IMR-90 (cell line): ENCODE results near the gene HSPA1A. TPM values are rescaled to one million over a fixed set of nuclear protein-coding genes. Genes with fewer than 3 reads are reported as not detected.
A peak's percentile ranks its signal among the peaks of the same experiment; 100 is the strongest.

Experiments used
- ATAC-seq: fragments of 200-7000 bp; cut with Tn5 transposase; 2 replicates; pipeline ENCODE4 v1.9.1; 2020; ENCODE audit warnings: low read depth, mild to moderate bottlenecking, moderate library complexity
- BruUV-seq: library from RNA; stranded (reverse); fragments of 400-500 nt; replicated peaks from 2 replicates; lab custom pipeline; 2021; lab: Mats Ljungman, UMichigan
- CTCF ChIA-PET: fragments of 300-600 bp; formaldehyde crosslinking; extraction: SDS; loops from one replicate; lab custom pipeline; 2021; ENCODE audit warnings: antibody characterized with exemption; lab: Yijun Ruan, JAX
- POLR2A ChIA-PET: fragments of 300-600 bp; sonication (Branson Sonifier 250); formaldehyde crosslinking; loops from one replicate; lab custom pipeline; 2022; ENCODE audit warnings: antibody characterized with exemption; ENCODE audit not compliant: unreplicated experiment; lab: Charles Lee
- DNase-seq: peaks from one replicate; pipeline ENCODE4 v3.0.0; 2013
- H2AFZ ChIP-seq: replicated peaks from 2 replicates; pipeline ENCODE3; 2013; ENCODE audit warnings: low read length, mild to moderate bottlenecking; ENCODE audit not compliant: poor library complexity
- H2AK5ac ChIP-seq: 2 replicates; pipeline ENCODE4 v1.6.1; 2013; ENCODE audit warnings: low read depth, low read length, inconsistent platforms
- H2AK9ac ChIP-seq: replicated peaks from 2 replicates; pipeline ENCODE3; 2013; ENCODE audit warnings: mild to moderate bottlenecking, low read depth, low read length, moderate library complexity; ENCODE audit not compliant: poor library complexity
- H2BK120ac ChIP-seq: 2 replicates; pipeline ENCODE4 v1.6.1; 2013; ENCODE audit warnings: low read depth, low read length, inconsistent platforms
- H2BK15ac ChIP-seq: 3 replicates; pipeline ENCODE4 v1.6.1; 2013; ENCODE audit warnings: low read depth, low read length, inconsistent platforms
- H2BK20ac ChIP-seq: 2 replicates; pipeline ENCODE4 v1.6.1; 2013; ENCODE audit warnings: low read depth, mild to moderate bottlenecking, inconsistent platforms, low read length, moderate library complexity
- H2BK5ac ChIP-seq: 2 replicates; pipeline ENCODE4 v1.6.1; 2013; ENCODE audit warnings: mild to moderate bottlenecking, low read depth, low read length, inconsistent platforms; ENCODE audit not compliant: poor library complexity, severe bottlenecking
- H3K14ac ChIP-seq: replicated peaks from 2 replicates; pipeline ENCODE4 v1.6.1; 2013; ENCODE audit warnings: low read depth, low read length, inconsistent platforms
- H3K18ac ChIP-seq: 2 replicates; pipeline ENCODE4 v1.6.1; 2013; ENCODE audit warnings: low read depth, low read length, control low read depth
- H3K23ac ChIP-seq: 2 replicates; pipeline ENCODE4 v1.6.1; 2013; ENCODE audit warnings: low read depth, low read length, inconsistent platforms
- H3K27ac ChIP-seq: 2 replicates; pipeline ENCODE4 v1.5.1; 2013; ENCODE audit warnings: mild to moderate bottlenecking, control low read depth, low read length; ENCODE audit not compliant: insufficient read depth
- H3K27me3 ChIP-seq: 2 replicates; pipeline ENCODE4 v1.6.1; 2013; ENCODE audit warnings: low read length; ENCODE audit not compliant: control insufficient read depth, insufficient read depth
- H3K36me3 ChIP-seq: 2 replicates; pipeline ENCODE4 v1.6.1; 2013; ENCODE audit warnings: low read length, mixed read lengths; ENCODE audit not compliant: control insufficient read depth, insufficient read depth
- H3K4ac ChIP-seq: 2 replicates; pipeline ENCODE4 v1.6.1; 2013; ENCODE audit warnings: low read depth, low read length, inconsistent platforms
- H3K4me1 ChIP-seq: 2 replicates; pipeline ENCODE4 v1.6.1; 2013; ENCODE audit warnings: low read length, mixed read lengths; ENCODE audit not compliant: control insufficient read depth, insufficient read depth
- H3K4me2 ChIP-seq: 2 replicates; pipeline ENCODE4 v1.6.1; 2013; ENCODE audit warnings: low read depth, mild to moderate bottlenecking, control low read depth, low read length, moderate library complexity
- H3K4me3 ChIP-seq: 2 replicates; pipeline ENCODE4 v1.5.1; 2013; ENCODE audit warnings: low read depth, mild to moderate bottlenecking, control low read depth, low read length, moderate library complexity; ENCODE audit not compliant: insufficient read depth
- H3K56ac ChIP-seq: 2 replicates; pipeline ENCODE4 v1.6.1; 2013; ENCODE audit warnings: low read length, inconsistent platforms; ENCODE audit not compliant: insufficient read depth; ENCODE audit errors: extremely low read depth
- H3K79me1 ChIP-seq, 2 experiments: 2 replicates each; pipeline ENCODE4 v1.6.1; 2013; ENCODE audit warnings: low read length in 2 of 2, inconsistent platforms in 1 of 2, low read depth in 1 of 2
- H3K9ac ChIP-seq: 2 replicates; pipeline ENCODE4 v1.6.1; 2013; ENCODE audit warnings: low read depth, low read length, control low read depth
- H3K9me1 ChIP-seq: 2 replicates; pipeline ENCODE4 v1.6.1; 2013; ENCODE audit warnings: low read length, inconsistent platforms; ENCODE audit not compliant: insufficient read depth
- H3K9me3 ChIP-seq: 2 replicates; pipeline ENCODE4 v1.6.1; 2013; ENCODE audit warnings: low read length; ENCODE audit not compliant: control insufficient read depth, insufficient read depth
- H4K20me1 ChIP-seq: 2 replicates; pipeline ENCODE4 v1.6.1; 2013; ENCODE audit warnings: low read length, inconsistent platforms; ENCODE audit not compliant: insufficient read depth
- H4K5ac ChIP-seq: 2 replicates; pipeline ENCODE4 v1.6.1; 2013; ENCODE audit warnings: mild to moderate bottlenecking, low read depth, low read length, control low read depth
- H4K8ac ChIP-seq, 2 experiments: 2 replicates each; pipeline ENCODE4 v1.6.1; 2013; ENCODE audit warnings: low read depth in 2 of 2, low read length in 2 of 2, control low read depth in 1 of 2, inconsistent platforms in 1 of 2
- H4K91ac ChIP-seq: 2 replicates; pipeline ENCODE4 v1.6.1; 2013; ENCODE audit warnings: low read depth, low read length, inconsistent platforms; ENCODE audit not compliant: insufficient read depth
- BHLHE40 ChIP-seq: fragments of 150-350 bp; IDR thresholded peaks from 2 replicates; pipeline ENCODE4 v1.6.1; 2016; ENCODE audit warnings: mild to moderate bottlenecking, low read depth, low read length
- CEBPB ChIP-seq: IDR thresholded peaks from 2 replicates; pipeline ENCODE4 v1.6.1; 2012; ENCODE audit warnings: low read depth, low read length, improper control_type of control experiment
- CTCF ChIP-seq: conservative IDR thresholded peaks from 2 replicates; pipeline ENCODE4 v1.5.1; 2012; ENCODE audit warnings: mild to moderate bottlenecking, low read depth, low read length, improper control_type of control experiment
- ELK1 ChIP-seq: fragments of 150-350 bp; IDR thresholded peaks from 2 replicates; pipeline ENCODE4 v1.6.1; 2016; ENCODE audit warnings: low read depth, mild to moderate bottlenecking, low read length, moderate library complexity, borderline replicate concordance
- FOS ChIP-seq: fragments of 150-350 bp; IDR thresholded peaks from 2 replicates; pipeline ENCODE4 v1.6.1; 2016; ENCODE audit warnings: low read depth, low read length
- MXI1 ChIP-seq: IDR thresholded peaks from 2 replicates; pipeline ENCODE4 v1.6.1; 2012; ENCODE audit warnings: low read depth, mild to moderate bottlenecking, low read length, moderate library complexity, borderline replicate concordance
- NFE2L2 ChIP-seq: fragments of 150-350 bp; IDR thresholded peaks from 2 replicates; pipeline ENCODE4 v1.6.1; 2016; ENCODE audit warnings: low read depth, mild to moderate bottlenecking, low read length
- POLR2A ChIP-seq: IDR thresholded peaks from 2 replicates; pipeline ENCODE4 v1.6.1; 2012; ENCODE audit warnings: mild to moderate bottlenecking, low read depth, low read length
- RAD21 ChIP-seq: IDR thresholded peaks from 2 replicates; pipeline ENCODE4 v1.6.1; 2012; ENCODE audit warnings: low read length, improper control_type of control experiment
- RCOR1 ChIP-seq: IDR thresholded peaks from 2 replicates; pipeline ENCODE4 v1.6.1; 2012; ENCODE audit warnings: mild to moderate bottlenecking, low read length, improper control_type of control experiment; ENCODE audit not compliant: insufficient replicate concordance
- RFX5 ChIP-seq: IDR thresholded peaks from 2 replicates; pipeline ENCODE4 v1.8.0; 2012; ENCODE audit warnings: low read depth, mild to moderate bottlenecking, low read length, moderate library complexity
- USF2 ChIP-seq: fragments of 150-350 bp; IDR thresholded peaks from 2 replicates; pipeline ENCODE4 v1.6.1; 2017; ENCODE audit warnings: mild to moderate bottlenecking, antibody characterized with exemption, low read length, low read depth
- WGBS, 2 experiments: methylation state at CpG; one replicate each; pipeline versions ENCODE4 v1.1.5 to v1.1.7; 2013; ENCODE audit warnings: missing lambda C conversion rate in 2 of 2; ENCODE audit not compliant: insufficient read length in 1 of 2; ENCODE audit errors: extremely low coverage in 2 of 2; 5-methylcytosine and 5-hydroxymethylcytosine counted together
- dilution Hi-C: fragments of 300-500 bp; cut with HindIII; formaldehyde crosslinking; loops from one replicate; pipeline ENCODE4 v1.14.3; 2018; ENCODE audit warnings: low sequenced_read_pairs; ENCODE audit not compliant: unreplicated experiment
- in situ Hi-C: fragments of 300-500 bp; cut with MboI; formaldehyde crosslinking; loops from 3 replicates; pipeline ENCODE4 v1.14.3; 2019; ENCODE audit warnings: low sequenced_read_pairs, inconsistent platforms, mixed read lengths
- intact Hi-C: fragments of 100-400 bp; cut with micrococcal nuclease; formaldehyde crosslinking; loops from 2 replicates; pipeline ENCODE4 v1.10.0; 2022
- polyA plus RNA-seq, 3 experiments: library from polyadenylated mRNA; depleted of rRNA; stranded (reverse); fragments of >200 nt; gene quantifications; 2 replicates each; pipeline ENCODE4 v1.2.3, GENCODE V29; 2012; ENCODE audit warnings: low replicate concordance in 1 of 3
- total RNA-seq: library from RNA; depleted of rRNA; stranded (reverse); fragments of >200 nt; gene quantifications from 2 replicates; pipeline ENCODE4 v1.2.3, GENCODE V29; 2012

The HSPA1A gene
- total and polyA plus RNA-seq, 2 of the 4 experiments (the other 2 are of a cell fraction): 94.6 to 95.3 TPM

- no TSS peak for BruUV-seq
- TF ChIP-seq FOS (0 out of 2 replicates have a peak, but pooled peaks have one; percentile 4), CEBPB (no peak), CTCF (no peak), USF2 (peak; percentile 99), RCOR1 (peak; percentile 25), POLR2A (peak; percentile 98), BHLHE40 (peak; percentile 21; the same call in 1 of the 2 replicates), ELK1 (no peak), RFX5 (0 out of 2 replicates have a peak, but pooled peaks have one; percentile 36), MXI1 (peak; percentile 84), RAD21 (0 out of 2 replicates have a peak, but pooled peaks have one; percentile 2), NFE2L2 (no peak)
These were observed 47.2 kb downstream of the HSPA1A start, which contains the start of gene NEU1 for GRCh38 chr6:31862344-31863235. NEU1 (minus strand) TSS chr6:31862821; CDS start chr6:31862776, 45 bp downstream.

More at GRCh38 chr6:31862344-31863235, 47.2 kb downstream of the HSPA1A start, which contains the start of gene NEU1:
- no peaks in the 10 kb centered on the region for H3K27me3 ChIP-seq
- no peaks in the 10 kb centered on the region for H3K9me3 ChIP-seq
- H3K56ac ChIP-seq: 0 out of 2 replicates have a peak within 1 kb of the TSS, but pooled peaks have one; percentile 14
- peak within 1 kb of the TSS; percentile 67 for H3K9ac ChIP-seq
- H2AK9ac ChIP-seq: peak within 1 kb of the TSS; percentile 97
- H3K18ac ChIP-seq: no peak within 1 kb of the TSS
- H2BK15ac ChIP-seq: no peak within 1 kb of the TSS
- H3K4me2 ChIP-seq: peak within 1 kb of the TSS; percentile 98
- peak within 1 kb of the TSS; percentile 72 for H3K4me3 ChIP-seq
- H3K4ac ChIP-seq: peak within 1 kb of the TSS; percentile 49
- peaks cover 4% of the 10 kb centered on the region for H3K4me1 ChIP-seq
- peak within 1 kb of the TSS; percentile 26 for H2BK5ac ChIP-seq
- H2BK120ac ChIP-seq: no peak within 1 kb of the TSS
- H3K9me1 ChIP-seq: no peaks in the 10 kb centered on the region
- H2AFZ ChIP-seq: peak within 1 kb of the TSS; percentile 97
- H4K91ac ChIP-seq: 0 out of 2 replicates have a peak within 1 kb of the TSS, but pooled peaks have one; percentile 19
- peaks cover 7 to 20% of the 10 kb centered on the region in 2 experiments; a peak in 2 of 4 replicates for H3K79me1 ChIP-seq
- intact Hi-C loops (loop anchor here (1.0 to 2.0 kb wide), 2 partner anchors 28 to 182 kb away; no protein-coding TSS in a partner anchor), dilution Hi-C loops (no loop called here), in situ Hi-C loops (no loop called here)
- no peak within 1 kb of the TSS for H2BK20ac ChIP-seq
- peak within 1 kb of the TSS; percentile 1 to 68; a peak in 1 of 4 replicates for H4K8ac ChIP-seq
- H3K27ac ChIP-seq: peak within 1 kb of the TSS; percentile 50
- H2AK5ac ChIP-seq: peak within 1 kb of the TSS; percentile 66; the same call in 1 of the 2 replicates
- peaks cover 21% of the 10 kb centered on the region for H3K36me3 ChIP-seq
- ATAC-seq (peak; percentile 96), DNase-seq (peak; percentile 100)
- 1% methylated on average over 32 of the region's 64 CpGs; no CpG with 5 or more reads in 1 of the 2 experiments for WGBS, 2 experiments
- peak within 1 kb of the TSS; percentile 70 for H3K23ac ChIP-seq
- no peak within 1 kb of the TSS; the same call in 1 of the 2 replicates for H4K5ac ChIP-seq
- peak within 1 kb of the TSS; percentile 61 for H3K14ac ChIP-seq
- ChIA-PET POLR2A (interaction anchor here (0.5 to 0.7 kb wide), 3 partner anchors 23 to 216 kb away, joined by 3 to 13 read pairs (median 7); no protein-coding TSS in a partner anchor), CTCF (interaction anchor here (0.7 to 1.0 kb wide), 2 partner anchors 27 to 83 kb away, joined by 3 to 4 read pairs; partner anchors contain the start of gene CFB)
- no peaks in the 10 kb centered on the region for H4K20me1 ChIP-seq
